ENCODE data around the gene MYEOV. TPM values are rescaled to one million over a fixed set of nuclear protein-coding genes. Genes with fewer than 3 reads are reported as not detected.

Gene MYEOV
- total and polyA plus RNA-seq, 10 of the 15 experiments (the other 5 are each of a cell fraction or from before 2014, with no cell fraction given): 0.05 to 0.40 (median 0.26) TPM; not detected in 3

DNA sequence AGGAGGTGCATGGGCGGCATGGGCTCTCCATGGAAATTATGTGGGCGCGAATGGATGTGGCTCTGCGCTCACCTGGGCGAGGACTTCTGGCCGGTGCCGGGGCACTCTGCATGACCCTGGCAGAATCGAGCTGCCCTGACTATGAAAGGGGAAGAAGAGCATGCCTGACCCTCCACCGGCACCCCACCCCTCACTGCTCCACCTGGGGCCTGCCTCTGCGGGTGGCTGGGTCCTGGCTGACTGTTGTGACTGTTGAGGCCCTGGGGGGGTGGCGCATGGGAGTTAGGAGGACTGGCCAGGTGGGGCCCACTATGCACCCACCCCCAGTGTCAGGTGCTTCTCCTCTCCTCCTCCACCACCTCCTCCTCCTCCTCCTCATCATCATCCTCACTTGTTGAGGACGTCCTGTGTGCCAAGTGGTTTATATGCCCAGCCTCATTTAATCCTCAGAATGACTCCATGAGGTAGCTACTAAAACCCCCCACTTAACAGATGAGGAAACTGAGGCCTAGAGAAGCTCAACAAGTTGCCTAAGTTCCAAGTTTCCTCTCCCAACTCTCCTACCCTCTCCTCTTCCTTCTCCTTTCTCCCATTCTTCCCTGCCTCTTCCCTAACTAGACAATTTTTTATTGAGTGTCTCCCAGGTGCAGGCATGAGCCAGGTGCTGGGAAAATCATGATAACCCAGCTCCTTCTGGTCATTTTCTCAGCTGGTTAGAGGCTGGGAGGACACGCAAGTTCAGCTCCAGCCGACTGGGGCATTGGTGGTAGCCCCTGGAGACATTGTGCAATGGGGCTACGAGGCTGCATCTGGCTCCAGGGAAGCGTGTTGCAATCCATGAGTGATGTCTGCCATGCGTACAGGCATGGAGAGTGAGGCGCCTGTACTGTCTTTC, 2.3 kb downstream of the MYEOV start:
- intact Hi-C loops (cut with micrococcal nuclease; ENCODE audit: unreplicated experiment): loop anchor here (2.0 to 5.0 kb wide), 4 partner anchors 129 to 454 kb away; partner anchors contain the start of gene CPT1A
- TF ChIP-seq TCF12 (IDR thresholded peaks at IDR 0.05; ENCODE audit: low read depth, low read length) (no peak), RELA (IDR thresholded peaks at IDR 0.05; ENCODE audit: borderline replicate concordance, partially characterized antibody) (no peak), CREM (IDR thresholded peaks at IDR 0.05; ENCODE audit: low read depth) (no peak), MEF2A (IDR thresholded peaks at IDR 0.05; ENCODE audit: insufficient read depth, low read depth, low read length) (no peak), TARDBP (IDR thresholded peaks at IDR 0.05; ENCODE audit: borderline replicate concordance) (no peak), NFXL1 (IDR thresholded peaks at IDR 0.05; ENCODE audit: borderline replicate concordance) (no peak), HDAC2 (IDR thresholded peaks at IDR 0.05) (no peak), ZNF622 (IDR thresholded peaks at IDR 0.05) (no peak), IRF4 (IDR thresholded peaks at IDR 0.05; ENCODE audit: low read depth, low read length) (no peak), PAX8 (IDR thresholded peaks at IDR 0.05) (no peak), SPI1 (IDR thresholded peaks at IDR 0.05; ENCODE audit: borderline replicate concordance, insufficient read depth, low read depth, low read length) (no peak), CHD2 (IDR thresholded peaks at IDR 0.05; ENCODE audit: borderline replicate concordance, low read depth, low read length) (no peak), KDM1A (IDR thresholded peaks at IDR 0.05; ENCODE audit: borderline replicate concordance) (no peak), IKZF1 (conservative IDR thresholded peaks at IDR 0.05) (no peak), NR2F1 (conservative IDR thresholded peaks at IDR 0.05) (no peak)
- TF ChIP-seq, protein P1, sequence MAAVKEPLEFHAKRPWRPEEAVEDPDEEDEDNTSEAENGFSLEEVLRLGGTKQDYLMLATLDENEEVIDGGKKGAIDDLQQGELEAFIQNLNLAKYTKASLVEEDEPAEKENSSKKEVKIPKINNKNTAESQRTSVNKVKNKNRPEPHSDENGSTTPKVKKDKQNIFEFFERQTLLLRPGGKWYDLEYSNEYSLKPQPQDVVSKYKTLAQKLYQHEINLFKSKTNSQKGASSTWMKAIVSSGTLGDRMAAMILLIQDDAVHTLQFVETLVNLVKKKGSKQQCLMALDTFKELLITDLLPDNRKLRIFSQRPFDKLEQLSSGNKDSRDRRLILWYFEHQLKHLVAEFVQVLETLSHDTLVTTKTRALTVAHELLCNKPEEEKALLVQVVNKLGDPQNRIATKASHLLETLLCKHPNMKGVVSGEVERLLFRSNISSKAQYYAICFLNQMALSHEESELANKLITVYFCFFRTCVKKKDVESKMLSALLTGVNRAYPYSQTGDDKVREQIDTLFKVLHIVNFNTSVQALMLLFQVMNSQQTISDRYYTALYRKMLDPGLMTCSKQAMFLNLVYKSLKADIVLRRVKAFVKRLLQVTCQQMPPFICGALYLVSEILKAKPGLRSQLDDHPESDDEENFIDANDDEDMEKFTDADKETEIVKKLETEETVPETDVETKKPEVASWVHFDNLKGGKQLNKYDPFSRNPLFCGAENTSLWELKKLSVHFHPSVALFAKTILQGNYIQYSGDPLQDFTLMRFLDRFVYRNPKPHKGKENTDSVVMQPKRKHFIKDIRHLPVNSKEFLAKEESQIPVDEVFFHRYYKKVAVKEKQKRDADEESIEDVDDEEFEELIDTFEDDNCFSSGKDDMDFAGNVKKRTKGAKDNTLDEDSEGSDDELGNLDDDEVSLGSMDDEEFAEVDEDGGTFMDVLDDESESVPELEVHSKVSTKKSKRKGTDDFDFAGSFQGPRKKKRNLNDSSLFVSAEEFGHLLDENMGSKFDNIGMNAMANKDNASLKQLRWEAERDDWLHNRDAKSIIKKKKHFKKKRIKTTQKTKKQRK (IDR thresholded peaks at IDR 0.05; ENCODE audit: low read depth, low read length): no peak
- TF ChIP-seq, protein P2, sequence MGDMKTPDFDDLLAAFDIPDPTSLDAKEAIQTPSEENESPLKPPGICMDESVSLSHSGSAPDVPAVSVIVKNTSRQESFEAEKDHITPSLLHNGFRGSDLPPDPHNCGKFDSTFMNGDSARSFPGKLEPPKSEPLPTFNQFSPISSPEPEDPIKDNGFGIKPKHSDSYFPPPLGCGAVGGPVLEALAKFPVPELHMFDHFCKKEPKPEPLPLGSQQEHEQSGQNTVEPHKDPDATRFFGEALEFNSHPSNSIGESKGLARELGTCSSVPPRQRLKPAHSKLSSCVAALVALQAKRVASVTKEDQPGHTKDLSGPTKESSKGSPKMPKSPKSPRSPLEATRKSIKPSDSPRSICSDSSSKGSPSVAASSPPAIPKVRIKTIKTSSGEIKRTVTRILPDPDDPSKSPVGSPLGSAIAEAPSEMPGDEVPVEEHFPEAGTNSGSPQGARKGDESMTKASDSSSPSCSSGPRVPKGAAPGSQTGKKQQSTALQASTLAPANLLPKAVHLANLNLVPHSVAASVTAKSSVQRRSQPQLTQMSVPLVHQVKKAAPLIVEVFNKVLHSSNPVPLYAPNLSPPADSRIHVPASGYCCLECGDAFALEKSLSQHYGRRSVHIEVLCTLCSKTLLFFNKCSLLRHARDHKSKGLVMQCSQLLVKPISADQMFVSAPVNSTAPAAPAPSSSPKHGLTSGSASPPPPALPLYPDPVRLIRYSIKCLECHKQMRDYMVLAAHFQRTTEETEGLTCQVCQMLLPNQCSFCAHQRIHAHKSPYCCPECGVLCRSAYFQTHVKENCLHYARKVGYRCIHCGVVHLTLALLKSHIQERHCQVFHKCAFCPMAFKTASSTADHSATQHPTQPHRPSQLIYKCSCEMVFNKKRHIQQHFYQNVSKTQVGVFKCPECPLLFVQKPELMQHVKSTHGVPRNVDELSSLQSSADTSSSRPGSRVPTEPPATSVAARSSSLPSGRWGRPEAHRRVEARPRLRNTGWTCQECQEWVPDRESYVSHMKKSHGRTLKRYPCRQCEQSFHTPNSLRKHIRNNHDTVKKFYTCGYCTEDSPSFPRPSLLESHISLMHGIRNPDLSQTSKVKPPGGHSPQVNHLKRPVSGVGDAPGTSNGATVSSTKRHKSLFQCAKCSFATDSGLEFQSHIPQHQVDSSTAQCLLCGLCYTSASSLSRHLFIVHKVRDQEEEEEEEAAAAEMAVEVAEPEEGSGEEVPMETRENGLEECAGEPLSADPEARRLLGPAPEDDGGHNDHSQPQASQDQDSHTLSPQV (IDR thresholded peaks at IDR 0.05): no peak

More for the DNA sequence above, 2.3 kb downstream of the MYEOV start:
- Histone ChIP-seq H3K27me3 (replicated peaks in 1 of 2; ENCODE audit: control insufficient read depth in 2 of 2, insufficient read depth in 2 of 2, low read length in 1 of 2) (no peaks in the 10 kb centered on the region), H3K9ac (ENCODE audit: control insufficient read depth, insufficient read depth, low read length) (0 out of 2 replicates have a peak overlapping the region, but pooled peaks have one; percentile 32), H3K4me3 (peak overlapping the region; percentile 16; the same call in 1 of the 2 replicates), H4K20me1 (ENCODE audit: control insufficient read depth, insufficient read depth) (no peaks in the 10 kb centered on the region), H3K79me2 (ENCODE audit: control insufficient read depth, insufficient read depth, low read length) (no peaks in the 10 kb centered on the region), H3K9me3 (replicated peaks; ENCODE audit: control insufficient read depth, insufficient read depth, low read length) (no peaks in the 10 kb centered on the region; the same call in 2 of the 3 replicates), H2AFZ (ENCODE audit: control insufficient read depth, low read depth, low read length) (no peak overlapping the region; the same call in 1 of the 2 replicates), H3K36me3 (ENCODE audit: control insufficient read depth in 2 of 2, insufficient read depth in 2 of 2, low read length in 1 of 2) (no peaks in the 10 kb centered on the region), H3K27ac (ENCODE audit: control insufficient read depth, insufficient read depth) (peak overlapping the region; percentile 89), H3K4me2 (ENCODE audit: control insufficient read depth, insufficient read depth) (peak overlapping the region; percentile 93), H3K4me1 (ENCODE audit: control insufficient read depth, insufficient read depth, low read length) (peaks cover 32% of the 10 kb centered on the region)
- FAIRE-seq: no peak
- no TSS peak for BruUV-seq (replicated peaks)
- in situ Hi-C loops (cut with MboI): no loop called here
- ChIA-PET POLR2A (interaction anchor here (1.0 to 1.8 kb wide), 3 partner anchors 16 to 37 kb away, joined by 3 to 9 read pairs (median 6); no protein-coding TSS in a partner anchor), SMC1A (ENCODE audit: uncharacterized antibody, unreplicated experiment) (interaction anchor here (0.7 to 3.9 kb wide), 19 partner anchors 8 to 346 kb away, joined by 3 to 31 read pairs (median 5); partner anchors contain the start of genes CCND1 and SMIM38), RAD21 (ENCODE audit: unreplicated experiment) (interaction anchor here (0.6 to 4.1 kb wide), 21 partner anchors 9 to 374 kb away, joined by 3 to 28 read pairs (median 6); partner anchors contain the start of gene SMIM38), CTCF (interaction anchor here (0.7 to 2.1 kb wide), 9 partner anchors 16 to 375 kb away, joined by 3 to 10 read pairs (median 4); no protein-coding TSS in a partner anchor)
- no peak for DNase-seq (ENCODE audit: low read depth, low spot score)
- no peak for ATAC-seq
- WGBS (ENCODE audit: insufficient coverage, insufficient replicate concordance, low lambda C conversion rate, missing lambda C conversion rate): 56% methylated on average over 18 of the region's 18 CpGs
